ENCODE data around the gene LRP3. TPM values are rescaled to one million over a fixed set of nuclear protein-coding genes. Genes with fewer than 3 reads are reported as not detected.

Gene LRP3
- total and polyA plus RNA-seq, 2 of the 13 experiments (the other 11 are each of a cell fraction or from before 2014, with no cell fraction given) = 17.6 to 51.6 TPM

DNA sequence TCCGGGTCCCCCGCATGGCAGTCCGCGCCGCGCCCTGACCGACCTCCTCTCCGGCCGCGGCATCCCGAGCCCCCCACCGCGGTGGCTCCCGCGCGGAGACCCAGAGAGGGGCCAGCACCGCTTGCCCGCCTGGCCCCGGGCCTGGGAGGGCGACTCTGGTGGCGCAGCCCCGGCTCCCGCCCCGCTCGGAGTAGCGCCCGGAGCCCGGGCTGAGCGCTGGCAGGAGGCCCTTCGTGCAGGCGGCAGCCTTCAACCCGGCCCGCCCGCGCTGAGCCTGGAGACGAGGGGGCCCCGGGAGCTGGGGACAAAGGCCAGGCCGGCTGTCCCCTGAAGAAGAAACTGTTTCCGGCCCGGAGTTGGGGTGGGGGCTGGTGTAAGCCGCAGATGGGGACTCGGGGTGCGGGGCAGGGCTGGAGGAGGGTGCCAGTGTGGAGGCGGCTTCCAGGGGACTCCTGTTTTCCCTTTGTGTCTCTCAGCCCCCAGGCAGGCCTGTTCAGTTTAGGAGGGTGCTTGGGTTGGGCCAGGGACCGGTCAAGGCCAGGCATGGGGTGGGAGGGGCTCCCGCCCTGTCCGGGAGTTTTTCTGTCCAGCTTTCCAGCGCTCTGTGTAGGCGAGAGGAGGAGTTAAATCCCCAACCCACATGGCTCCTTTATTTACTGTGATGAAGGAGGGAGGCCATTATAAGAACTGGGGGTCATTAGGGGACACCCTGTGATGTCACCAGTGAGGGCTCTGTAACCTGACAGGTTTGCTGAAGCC is 935 bp downstream of the LRP3 start (continued):
- TF ChIP-seq JDP2 (CRISPR knock-in tag; IDR thresholded peaks at IDR 0.05; ENCODE audit: borderline replicate concordance) = no peak
- TF ChIP-seq ZNF501 (CRISPR knock-in tag; IDR thresholded peaks at IDR 0.05) = peak; percentile 25; the same call in 1 of the 2 replicates
- no peak for TF ChIP-seq REPIN1 (CRISPR knock-in tag; IDR thresholded peaks at IDR 0.05; ENCODE audit: borderline replicate concordance, low read depth)
- TF ChIP-seq RFX5 (IDR thresholded peaks at IDR 0.05; ENCODE audit: low read depth, low read length) = no peak
- no peak for TF ChIP-seq ZNF432 (CRISPR knock-in tag; IDR thresholded peaks at IDR 0.05; ENCODE audit: borderline replicate concordance)
- peak; percentile 36; the same call in 1 of the 2 replicates for TF ChIP-seq ZNF776 (CRISPR knock-in tag; IDR thresholded peaks at IDR 0.05)
- TF ChIP-seq, protein P1, sequence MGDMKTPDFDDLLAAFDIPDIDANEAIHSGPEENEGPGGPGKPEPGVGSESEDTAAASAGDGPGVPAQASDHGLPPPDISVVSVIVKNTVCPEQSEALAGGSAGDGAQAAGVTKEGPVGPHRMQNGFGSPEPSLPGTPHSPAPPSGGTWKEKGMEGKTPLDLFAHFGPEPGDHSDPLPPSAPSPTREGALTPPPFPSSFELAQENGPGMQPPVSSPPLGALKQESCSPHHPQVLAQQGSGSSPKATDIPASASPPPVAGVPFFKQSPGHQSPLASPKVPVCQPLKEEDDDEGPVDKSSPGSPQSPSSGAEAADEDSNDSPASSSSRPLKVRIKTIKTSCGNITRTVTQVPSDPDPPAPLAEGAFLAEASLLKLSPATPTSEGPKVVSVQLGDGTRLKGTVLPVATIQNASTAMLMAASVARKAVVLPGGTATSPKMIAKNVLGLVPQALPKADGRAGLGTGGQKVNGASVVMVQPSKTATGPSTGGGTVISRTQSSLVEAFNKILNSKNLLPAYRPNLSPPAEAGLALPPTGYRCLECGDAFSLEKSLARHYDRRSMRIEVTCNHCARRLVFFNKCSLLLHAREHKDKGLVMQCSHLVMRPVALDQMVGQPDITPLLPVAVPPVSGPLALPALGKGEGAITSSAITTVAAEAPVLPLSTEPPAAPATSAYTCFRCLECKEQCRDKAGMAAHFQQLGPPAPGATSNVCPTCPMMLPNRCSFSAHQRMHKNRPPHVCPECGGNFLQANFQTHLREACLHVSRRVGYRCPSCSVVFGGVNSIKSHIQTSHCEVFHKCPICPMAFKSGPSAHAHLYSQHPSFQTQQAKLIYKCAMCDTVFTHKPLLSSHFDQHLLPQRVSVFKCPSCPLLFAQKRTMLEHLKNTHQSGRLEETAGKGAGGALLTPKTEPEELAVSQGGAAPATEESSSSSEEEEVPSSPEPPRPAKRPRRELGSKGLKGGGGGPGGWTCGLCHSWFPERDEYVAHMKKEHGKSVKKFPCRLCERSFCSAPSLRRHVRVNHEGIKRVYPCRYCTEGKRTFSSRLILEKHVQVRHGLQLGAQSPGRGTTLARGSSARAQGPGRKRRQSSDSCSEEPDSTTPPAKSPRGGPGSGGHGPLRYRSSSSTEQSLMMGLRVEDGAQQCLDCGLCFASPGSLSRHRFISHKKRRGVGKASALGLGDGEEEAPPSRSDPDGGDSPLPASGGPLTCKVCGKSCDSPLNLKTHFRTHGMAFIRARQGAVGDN (CRISPR knock-in tag; IDR thresholded peaks at IDR 0.05) = peak; percentile 76
- TF ChIP-seq ZBTB38 (CRISPR knock-in tag; IDR thresholded peaks at IDR 0.05) = peak; percentile 9; the same call in 1 of the 2 replicates
- no peak for TF ChIP-seq MTF2 (CRISPR knock-in tag; IDR thresholded peaks at IDR 0.05; ENCODE audit: borderline replicate concordance)
- peak; percentile 43; the same call in 1 of the 2 replicates for TF ChIP-seq CREB1 (IDR thresholded peaks at IDR 0.05)
- TF ChIP-seq CREB1 (CRISPR knock-in tag; IDR thresholded peaks at IDR 0.05) = no peak
- TF ChIP-seq, protein P2, sequence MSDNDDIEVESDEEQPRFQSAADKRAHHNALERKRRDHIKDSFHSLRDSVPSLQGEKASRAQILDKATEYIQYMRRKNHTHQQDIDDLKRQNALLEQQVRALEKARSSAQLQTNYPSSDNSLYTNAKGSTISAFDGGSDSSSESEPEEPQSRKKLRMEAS (IDR thresholded peaks at IDR 0.05) = 0 out of 2 replicates have a peak, but pooled peaks have one; percentile 14
- TF ChIP-seq, protein P3, sequence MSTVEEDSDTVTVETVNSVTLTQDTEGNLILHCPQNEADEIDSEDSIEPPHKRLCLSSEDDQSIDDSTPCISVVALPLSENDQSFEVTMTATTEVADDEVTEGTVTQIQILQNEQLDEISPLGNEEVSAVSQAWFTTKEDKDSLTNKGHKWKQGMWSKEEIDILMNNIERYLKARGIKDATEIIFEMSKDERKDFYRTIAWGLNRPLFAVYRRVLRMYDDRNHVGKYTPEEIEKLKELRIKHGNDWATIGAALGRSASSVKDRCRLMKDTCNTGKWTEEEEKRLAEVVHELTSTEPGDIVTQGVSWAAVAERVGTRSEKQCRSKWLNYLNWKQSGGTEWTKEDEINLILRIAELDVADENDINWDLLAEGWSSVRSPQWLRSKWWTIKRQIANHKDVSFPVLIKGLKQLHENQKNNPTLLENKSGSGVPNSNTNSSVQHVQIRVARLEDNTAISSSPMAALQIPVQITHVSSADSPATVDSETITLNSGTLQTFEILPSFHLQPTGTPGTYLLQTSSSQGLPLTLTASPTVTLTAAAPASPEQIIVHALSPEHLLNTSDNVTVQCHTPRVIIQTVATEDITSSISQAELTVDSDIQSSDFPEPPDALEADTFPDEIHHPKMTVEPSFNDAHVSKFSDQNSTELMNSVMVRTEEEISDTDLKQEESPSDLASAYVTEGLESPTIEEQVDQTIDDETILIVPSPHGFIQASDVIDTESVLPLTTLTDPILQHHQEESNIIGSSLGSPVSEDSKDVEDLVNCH (CRISPR knock-in tag; IDR thresholded peaks at IDR 0.05) = no peak
- TF ChIP-seq SOX13 (IDR thresholded peaks at IDR 0.05) = no peak
- peak in 1 of 2 experiments; percentile 23; a peak in 1 of 4 replicates for TF ChIP-seq SOX13 (CRISPR knock-in tag; conservative IDR thresholded peaks at IDR 0.05 in 1 of 2, IDR thresholded peaks at IDR 0.05 in 1 of 2)
- TF ChIP-seq NFKB2 (CRISPR knock-in tag; IDR thresholded peaks at IDR 0.05; ENCODE audit: borderline replicate concordance) = no peak
- TF ChIP-seq ZNF572 (CRISPR knock-in tag; IDR thresholded peaks at IDR 0.05) = no peak
- no peak for TF ChIP-seq ZNF337 (CRISPR knock-in tag; IDR thresholded peaks at IDR 0.05; ENCODE audit: borderline replicate concordance, low read depth)
- TF ChIP-seq, protein P4, sequence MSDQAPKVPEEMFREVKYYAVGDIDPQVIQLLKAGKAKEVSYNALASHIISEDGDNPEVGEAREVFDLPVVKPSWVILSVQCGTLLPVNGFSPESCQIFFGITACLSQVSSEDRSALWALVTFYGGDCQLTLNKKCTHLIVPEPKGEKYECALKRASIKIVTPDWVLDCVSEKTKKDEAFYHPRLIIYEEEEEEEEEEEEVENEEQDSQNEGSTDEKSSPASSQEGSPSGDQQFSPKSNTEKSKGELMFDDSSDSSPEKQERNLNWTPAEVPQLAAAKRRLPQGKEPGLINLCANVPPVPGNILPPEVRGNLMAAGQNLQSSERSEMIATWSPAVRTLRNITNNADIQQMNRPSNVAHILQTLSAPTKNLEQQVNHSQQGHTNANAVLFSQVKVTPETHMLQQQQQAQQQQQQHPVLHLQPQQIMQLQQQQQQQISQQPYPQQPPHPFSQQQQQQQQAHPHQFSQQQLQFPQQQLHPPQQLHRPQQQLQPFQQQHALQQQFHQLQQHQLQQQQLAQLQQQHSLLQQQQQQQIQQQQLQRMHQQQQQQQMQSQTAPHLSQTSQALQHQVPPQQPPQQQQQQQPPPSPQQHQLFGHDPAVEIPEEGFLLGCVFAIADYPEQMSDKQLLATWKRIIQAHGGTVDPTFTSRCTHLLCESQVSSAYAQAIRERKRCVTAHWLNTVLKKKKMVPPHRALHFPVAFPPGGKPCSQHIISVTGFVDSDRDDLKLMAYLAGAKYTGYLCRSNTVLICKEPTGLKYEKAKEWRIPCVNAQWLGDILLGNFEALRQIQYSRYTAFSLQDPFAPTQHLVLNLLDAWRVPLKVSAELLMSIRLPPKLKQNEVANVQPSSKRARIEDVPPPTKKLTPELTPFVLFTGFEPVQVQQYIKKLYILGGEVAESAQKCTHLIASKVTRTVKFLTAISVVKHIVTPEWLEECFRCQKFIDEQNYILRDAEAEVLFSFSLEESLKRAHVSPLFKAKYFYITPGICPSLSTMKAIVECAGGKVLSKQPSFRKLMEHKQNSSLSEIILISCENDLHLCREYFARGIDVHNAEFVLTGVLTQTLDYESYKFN (CRISPR knock-in tag; conservative IDR thresholded peaks at IDR 0.05) = peak; percentile 44; the same call in 1 of the 2 replicates
